PC-9 (cell line): ENCODE data around the gene SCN10A. TPM values are rescaled to one million over a fixed set of nuclear protein-coding genes. Genes with fewer than 3 reads are reported as not detected.

Source experiments
- BruUV-seq: library from RNA; stranded (reverse); fragments of 400-500 nt; replicated peaks from 2 replicates; lab custom pipeline; 2021; lab: Mats Ljungman, UMichigan
- CTCF ChIA-PET: fragments of 300-600 bp; sonication (Branson Sonifier 250); formaldehyde crosslinking; loops from one replicate; lab custom pipeline; 2022; ENCODE audit warnings: antibody characterized with exemption; lab: Charles Lee
- POLR2A ChIA-PET: fragments of 300-600 bp; sonication (Branson Sonifier 250); formaldehyde crosslinking; loops from one replicate; lab custom pipeline; 2022; ENCODE audit warnings: antibody characterized with exemption; ENCODE audit not compliant: unreplicated experiment; lab: Charles Lee
- DNase-seq, 2 experiments: peaks; one replicate each; pipeline versions ENCODE4 v3.0.0 to v3.0.0-alpha.2; 2015 to 2022; ENCODE audit warnings: mixed read lengths in 1 of 2
- H2AFZ ChIP-seq: fragments of 200-600 bp; sonication (generic); 2 replicates; pipeline ENCODE4 v1.8.1; 2017; ENCODE audit warnings: antibody characterized with exemption
- H3F3A ChIP-seq: fragments of 200-600 bp; sonication (generic); 2 replicates; pipeline ENCODE4 v1.8.1; 2017; ENCODE audit warnings: antibody characterized with exemption, mild to moderate bottlenecking, low read depth; ENCODE audit not compliant: insufficient read depth
- H3K27ac ChIP-seq: fragments of 200-600 bp; sonication (generic); 2 replicates; pipeline ENCODE4 v1.6.1; 2016; ENCODE audit warnings: mixed run types
- H3K27me3 ChIP-seq: fragments of 200-600 bp; sonication (generic); 2 replicates; pipeline ENCODE4 v1.6.1; 2016; ENCODE audit warnings: low read depth, mixed run types; ENCODE audit not compliant: insufficient read depth
- H3K36me3 ChIP-seq: fragments of 200-600 bp; sonication (generic); 2 replicates; pipeline ENCODE4 v1.6.1; 2016; ENCODE audit warnings: low read depth, mixed run types
- H3K4me1 ChIP-seq: fragments of 200-600 bp; sonication (generic); replicated peaks from 2 replicates; pipeline ENCODE4 v1.6.1; 2016; ENCODE audit warnings: mixed run types; ENCODE audit not compliant: insufficient read depth
- H3K4me2 ChIP-seq: fragments of 200-600 bp; sonication (generic); 2 replicates; pipeline ENCODE4 v1.6.1; 2017; ENCODE audit warnings: mixed run types
- H3K4me3 ChIP-seq: fragments of 200-600 bp; sonication (generic); 2 replicates; pipeline ENCODE4 v1.6.1; 2016; ENCODE audit warnings: mixed run types
- H3K79me2 ChIP-seq: fragments of 200-600 bp; sonication (generic); 2 replicates; pipeline ENCODE4 v1.6.1; 2017; ENCODE audit warnings: low read depth, mixed run types
- H3K9me2 ChIP-seq: fragments of 200-600 bp; sonication (generic); 2 replicates; pipeline ENCODE4 v1.8.1; 2017; ENCODE audit warnings: mild to moderate bottlenecking; ENCODE audit not compliant: insufficient read depth
- H3K9me3 ChIP-seq: fragments of 200-600 bp; sonication (generic); 2 replicates; pipeline ENCODE4 v1.8.1; 2016; ENCODE audit warnings: low read depth; ENCODE audit not compliant: insufficient read depth
- H4K20me1 ChIP-seq: fragments of 200-600 bp; sonication (generic); 2 replicates; pipeline ENCODE4 v1.8.1; 2017; ENCODE audit not compliant: insufficient read depth
- EZH2 ChIP-seq: fragments of 200-600 bp; sonication (generic); IDR thresholded peaks from 2 replicates; pipeline ENCODE4 v1.8.0; 2017; ENCODE audit warnings: antibody characterized with exemption, low read depth
- intact Hi-C: fragments of 100-400 bp; cut with micrococcal nuclease; formaldehyde crosslinking; loops from one replicate; pipeline ENCODE4 v1.10.0; 2022; ENCODE audit not compliant: unreplicated experiment
- total RNA-seq: library from RNA; stranded (reverse); gene quantifications from 2 replicates; pipeline ENCODE4 v1.2.3, GENCODE V29; 2021
- TF ChIP-seq, protein P1 (sequence below): fragments of 200-600 bp; sonication (generic); conservative IDR thresholded peaks from 2 replicates; pipeline ENCODE4 v1.6.1; 2017; ENCODE audit warnings: mixed run types, antibody characterized with exemption, mild to moderate bottlenecking, moderate library complexity

SCN10A gene
- total RNA-seq, 1 experiment from 2014 or later, result not detected

DNA sequence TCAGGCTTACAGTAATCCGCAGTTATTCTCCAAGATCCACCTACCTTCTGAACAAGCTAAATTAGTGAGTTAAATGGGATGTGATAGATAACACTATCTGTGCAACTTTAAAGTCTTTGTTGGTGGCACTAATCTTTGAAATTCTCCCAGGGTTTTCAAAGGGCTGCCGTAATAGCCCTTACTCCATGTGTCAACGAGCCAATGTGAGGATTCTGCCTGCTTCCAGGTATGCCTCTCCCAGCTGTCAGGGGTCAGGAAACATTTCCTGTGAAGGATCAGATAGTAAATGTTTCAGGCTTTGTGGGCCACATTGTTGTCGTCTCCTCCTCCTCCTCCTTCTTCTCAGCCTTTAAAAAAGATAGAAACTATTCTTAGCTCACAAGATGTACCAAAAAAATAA, 146.3 kb downstream of the SCN10A start:
- Histone ChIP-seq H4K20me1 (no peaks in the 10 kb centered on the region), H3K79me2 (no peaks in the 10 kb centered on the region), H3K27me3 (peaks cover 3% of the 10 kb centered on the region; the same call in 1 of the 2 replicates), H3F3A (no peaks in the 10 kb centered on the region), H3K9me3 (no peaks in the 10 kb centered on the region), H3K27ac (no peak overlapping the region), H3K4me1 (no peaks in the 10 kb centered on the region), H3K4me3 (no peak overlapping the region), H2AFZ (no peak overlapping the region), H3K4me2 (no peak overlapping the region), H3K36me3 (no peaks in the 10 kb centered on the region), H3K9me2 (no peaks in the 10 kb centered on the region)
- DNase-seq, result no peak
- ChIA-PET CTCF (no interaction called here), POLR2A (no interaction called here)
- intact Hi-C loops, result no loop called here
- BruUV-seq, result no TSS peak
- TF ChIP-seq EZH2, result no peak
- TF ChIP-seq, protein P1, sequence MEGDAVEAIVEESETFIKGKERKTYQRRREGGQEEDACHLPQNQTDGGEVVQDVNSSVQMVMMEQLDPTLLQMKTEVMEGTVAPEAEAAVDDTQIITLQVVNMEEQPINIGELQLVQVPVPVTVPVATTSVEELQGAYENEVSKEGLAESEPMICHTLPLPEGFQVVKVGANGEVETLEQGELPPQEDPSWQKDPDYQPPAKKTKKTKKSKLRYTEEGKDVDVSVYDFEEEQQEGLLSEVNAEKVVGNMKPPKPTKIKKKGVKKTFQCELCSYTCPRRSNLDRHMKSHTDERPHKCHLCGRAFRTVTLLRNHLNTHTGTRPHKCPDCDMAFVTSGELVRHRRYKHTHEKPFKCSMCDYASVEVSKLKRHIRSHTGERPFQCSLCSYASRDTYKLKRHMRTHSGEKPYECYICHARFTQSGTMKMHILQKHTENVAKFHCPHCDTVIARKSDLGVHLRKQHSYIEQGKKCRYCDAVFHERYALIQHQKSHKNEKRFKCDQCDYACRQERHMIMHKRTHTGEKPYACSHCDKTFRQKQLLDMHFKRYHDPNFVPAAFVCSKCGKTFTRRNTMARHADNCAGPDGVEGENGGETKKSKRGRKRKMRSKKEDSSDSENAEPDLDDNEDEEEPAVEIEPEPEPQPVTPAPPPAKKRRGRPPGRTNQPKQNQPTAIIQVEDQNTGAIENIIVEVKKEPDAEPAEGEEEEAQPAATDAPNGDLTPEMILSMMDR, result no peak

DNA sequence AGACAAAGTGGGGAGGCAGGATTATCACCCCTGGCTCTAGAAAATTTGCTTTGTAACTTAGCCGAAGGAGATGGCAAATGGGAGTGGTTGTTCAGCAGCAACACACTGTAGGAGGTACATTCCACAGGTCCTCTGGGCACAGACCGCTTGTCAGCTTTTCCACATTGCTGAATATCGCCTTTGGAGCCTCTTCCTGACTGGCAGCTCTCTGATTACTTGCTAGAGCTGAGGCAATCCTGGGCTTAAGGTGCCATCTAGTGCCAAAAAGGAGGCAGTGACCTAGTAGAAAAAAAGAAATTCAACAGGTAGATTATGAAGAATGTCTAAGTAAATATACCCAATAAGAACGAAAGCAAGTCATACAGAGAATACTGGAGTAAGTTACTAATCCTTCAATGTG, 153.5 kb downstream of the SCN10A start:
- Histone ChIP-seq H3K4me1 (no peaks in the 10 kb centered on the region), H3K9me3 (no peaks in the 10 kb centered on the region), H3K9me2 (no peaks in the 10 kb centered on the region), H3F3A (no peaks in the 10 kb centered on the region), H3K27ac (no peak overlapping the region), H4K20me1 (no peaks in the 10 kb centered on the region), H3K4me2 (no peak overlapping the region), H3K79me2 (no peaks in the 10 kb centered on the region), H3K4me3 (no peak overlapping the region), H3K36me3 (no peaks in the 10 kb centered on the region), H3K27me3 (peaks cover 25% of the 10 kb centered on the region), H2AFZ (no peak overlapping the region)
- POLR2A ChIA-PET, result no interaction called here
- no peak for TF ChIP-seq EZH2
- TF ChIP-seq, protein P1, result peak; percentile 74
- CTCF ChIA-PET, result interaction anchor here (0.5 to 0.8 kb wide), 2 partner anchors 31 to 142 kb away, joined by 3 read pairs; no protein-coding TSS in a partner anchor
- no TSS peak for BruUV-seq
- DNase-seq, result peak; percentile 26 to 46
- intact Hi-C loops, result loop anchor here (1.0 kb wide), 2 partner anchors 141 to 166 kb away; partner anchors contain the start of gene EXOG

DNA sequence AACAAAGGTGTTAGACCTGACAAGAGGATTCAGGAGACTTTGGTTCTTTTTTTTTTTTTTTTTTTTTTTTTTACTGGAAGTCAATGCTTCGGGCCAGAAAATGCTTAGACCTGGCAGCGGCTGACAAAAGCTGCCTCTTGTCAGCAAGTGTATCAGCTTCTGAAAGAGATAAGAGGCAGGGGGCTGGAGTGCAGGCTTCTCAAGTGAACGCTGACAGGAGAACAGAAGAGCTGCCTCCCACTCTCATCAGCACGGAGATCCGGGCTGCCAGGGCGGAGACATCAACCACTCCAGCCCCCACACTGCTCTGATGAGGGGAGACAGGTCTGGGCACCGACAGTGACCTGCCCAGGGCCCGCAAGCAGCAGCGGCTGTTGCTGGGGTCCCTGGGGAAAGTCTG, 157.2 kb downstream of the SCN10A start:
- ChIA-PET POLR2A (no interaction called here), CTCF (no interaction called here)
- Histone ChIP-seq H3F3A (no peaks in the 10 kb centered on the region), H3K79me2 (no peaks in the 10 kb centered on the region), H3K4me3 (no peak overlapping the region), H3K27me3 (peaks cover 32% of the 10 kb centered on the region), H2AFZ (no peak overlapping the region), H3K36me3 (no peaks in the 10 kb centered on the region), H4K20me1 (no peaks in the 10 kb centered on the region), H3K9me3 (no peaks in the 10 kb centered on the region), H3K4me2 (no peak overlapping the region), H3K9me2 (no peaks in the 10 kb centered on the region), H3K27ac (no peak overlapping the region), H3K4me1 (no peaks in the 10 kb centered on the region)
- DNase-seq, result no peak
- BruUV-seq, result no TSS peak
- intact Hi-C loops, result loop anchor here (5.0 to 10.0 kb wide), 2 partner anchors 626 to 657 kb away; partner anchors contain the start of gene CX3CR1
- no peak for TF ChIP-seq EZH2
- TF ChIP-seq, protein P1, result no peak
